AG08396 (cell line): ENCODE data around the gene VSIR.

Experiments
- DNase-seq: peaks from one replicate; pipeline ENCODE4 v3.0.0; 2012; ENCODE audit warnings: low spot score, mixed read lengths

The VSIR gene

GRCh38 chr10:71806704-71807556 is 33.6 kb upstream of the VSIR start:
- DNase-seq, result no peak

- no peak for DNase-seq
These were observed 32.7 kb upstream of the VSIR start for GRCh38 chr10:71805776-71806703.

GRCh38 chr10:71804077-71804476 is 30.8 kb upstream of the VSIR start:
- no peak for DNase-seq

GRCh38 chr10:71802715-71803488 is 29.6 kb upstream of the VSIR start:
- DNase-seq, result no peak

GRCh38 chr10:71802235-71802634 is 28.9 kb upstream of the VSIR start:
- no peak for DNase-seq

- DNase-seq, result no peak
These were observed 28.0 kb upstream of the VSIR start for GRCh38 chr10:71801361-71801760.

- DNase-seq, result no peak
These were observed 26.5 kb upstream of the VSIR start for GRCh38 chr10:71799608-71800453.

- DNase-seq, result no peak
These were observed 25.8 kb upstream of the VSIR start for GRCh38 chr10:71799112-71799511.

GRCh38 chr10:71798308-71798624 is 24.9 kb upstream of the VSIR start:
- DNase-seq, result no peak

GRCh38 chr10:71797533-71798307 is 24.4 kb upstream of the VSIR start:
- DNase-seq, result no peak

GRCh38 chr10:71796749-71797405 is 23.6 kb upstream of the VSIR start:
- DNase-seq, result no peak

GRCh38 chr10:71795248-71795647 is 21.9 kb upstream of the VSIR start:
- DNase-seq, result peak; percentile 50

- no peak for DNase-seq
These were observed 17.6 kb upstream of the VSIR start for GRCh38 chr10:71790749-71791440.

GRCh38 chr10:71789871-71790270 is 16.6 kb upstream of the VSIR start:
- no peak for DNase-seq

GRCh38 chr10:71788954-71789353 is 15.6 kb upstream of the VSIR start:
- DNase-seq, result no peak

GRCh38 chr10:71784679-71785272 is 11.5 kb upstream of the VSIR start:
- DNase-seq, result no peak

GRCh38 chr10:71783917-71784678 is 10.8 kb upstream of the VSIR start:
- no peak for DNase-seq

GRCh38 chr10:71782917-71783490 is 9.7 kb upstream of the VSIR start:
- no peak for DNase-seq
